Sciatic nerve (tissue), 2 donors: ENCODE results near the gene NAGLU. TPM values are rescaled to one million over a fixed set of nuclear protein-coding genes. Genes with fewer than 3 reads are reported as not detected.

Source experiments
- ATAC-seq: fragments of 200-7000 bp; cut with Tn5 transposase; one replicate; pipeline ENCODE4 v1.9.1; 2020; ENCODE audit warnings: mild to moderate bottlenecking, moderate library complexity
- DNase-seq: peaks from one replicate; pipeline ENCODE4 v3.0.0-alpha.2; 2020; ENCODE audit warnings: low spot score
- intact Hi-C: fragments of 100-400 bp; cut with DNase I; formaldehyde crosslinking; loops from one replicate; pipeline ENCODE4 v1.14.2; 2022
- total RNA-seq: library from RNA; stranded (reverse); fragmentation: NEBNext Ultra II Directional; extraction: Animal tissue kit (Norgen Biotek cat#: 25700); gene quantifications from one replicate; pipeline ENCODE4 v1.2.1, GENCODE V29; 2021
- donor health status: DM: no; HTN: no; CAD: no.
- donor health status: DM: no; HTN: no; CAD: no.

NAGLU gene
- total RNA-seq, result 28.8 TPM

GRCh38 chr17:42536048-42536371 lies at the start of gene NAGLU:
Gene NAGLU (plus strand): TSS chr17:42536241. CDS start chr17:42536273, 32 bp downstream.
- ATAC-seq (peak; percentile 95), DNase-seq (peak; percentile 99)
- intact Hi-C loops, result no loop called here

- ATAC-seq (no peak), DNase-seq (no peak)
- intact Hi-C loops, result no loop called here
Measured at GRCh38 chr17:42488032-42488431, 48.0 kb upstream of the NAGLU start.

- intact Hi-C loops, result no loop called here
- DNase-seq (no peak), ATAC-seq (no peak)
Measured at GRCh38 chr17:42493319-42493718, 42.7 kb upstream of the NAGLU start.

GRCh38 chr17:42494673-42495072 lies 41.4 kb upstream of the NAGLU start:
- DNase-seq (no peak), ATAC-seq (no peak)
- intact Hi-C loops, result no loop called here

- ATAC-seq, result no peak
- intact Hi-C loops, result no loop called here
Measured at GRCh38 chr17:42498828-42499227, 37.2 kb upstream of the NAGLU start.

DNA sequence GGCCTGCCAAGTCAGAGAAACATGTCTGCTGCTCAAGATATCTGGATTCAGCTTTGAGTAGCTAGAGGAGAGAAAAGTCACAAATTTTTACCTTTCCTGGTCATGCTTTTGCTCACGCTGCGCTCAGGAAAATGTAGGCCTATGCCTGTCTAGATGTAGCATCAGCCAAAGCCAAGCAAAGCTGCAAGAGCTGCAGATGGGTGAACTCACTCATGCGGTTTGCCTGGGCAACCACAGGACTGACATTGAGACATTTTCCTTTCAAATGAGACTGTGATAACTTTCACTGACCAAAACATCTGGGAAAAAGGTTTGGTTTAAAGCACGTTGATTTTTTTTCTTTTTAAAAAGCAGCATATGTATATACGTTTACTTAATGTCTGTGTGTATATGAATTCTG lies 34.0 kb upstream of the NAGLU start:
- intact Hi-C loops, result no loop called here
- ATAC-seq (no peak), DNase-seq (no peak)

More at GRCh38 chr17:42498828-42499227, 37.2 kb upstream of the NAGLU start:
- no peak for DNase-seq

DNA sequence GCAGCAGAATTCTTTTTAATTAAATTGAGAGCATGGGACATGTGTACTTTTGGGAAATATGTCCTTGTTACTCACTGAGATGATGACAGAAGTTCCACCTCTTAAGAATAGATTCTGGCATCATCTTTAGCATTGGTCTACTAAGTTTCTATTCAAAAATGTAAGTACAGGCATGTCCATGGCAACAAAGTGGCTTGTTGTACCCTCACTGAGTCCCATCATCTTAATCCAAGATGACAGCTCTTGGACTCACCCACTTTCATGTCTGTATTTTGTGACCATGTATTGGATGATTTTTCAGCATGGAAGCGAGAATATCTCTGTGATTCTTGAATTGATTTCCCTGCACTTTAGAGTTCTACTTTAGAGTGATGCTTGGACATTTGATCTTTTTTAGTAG lies 33.1 kb upstream of the NAGLU start:
- DNase-seq (no peak), ATAC-seq (no peak)
- intact Hi-C loops, result no loop called here

GRCh38 chr17:42507671-42508070 lies 28.4 kb upstream of the NAGLU start:
- ATAC-seq (no peak), DNase-seq (no peak)
- intact Hi-C loops, result no loop called here

DNA sequence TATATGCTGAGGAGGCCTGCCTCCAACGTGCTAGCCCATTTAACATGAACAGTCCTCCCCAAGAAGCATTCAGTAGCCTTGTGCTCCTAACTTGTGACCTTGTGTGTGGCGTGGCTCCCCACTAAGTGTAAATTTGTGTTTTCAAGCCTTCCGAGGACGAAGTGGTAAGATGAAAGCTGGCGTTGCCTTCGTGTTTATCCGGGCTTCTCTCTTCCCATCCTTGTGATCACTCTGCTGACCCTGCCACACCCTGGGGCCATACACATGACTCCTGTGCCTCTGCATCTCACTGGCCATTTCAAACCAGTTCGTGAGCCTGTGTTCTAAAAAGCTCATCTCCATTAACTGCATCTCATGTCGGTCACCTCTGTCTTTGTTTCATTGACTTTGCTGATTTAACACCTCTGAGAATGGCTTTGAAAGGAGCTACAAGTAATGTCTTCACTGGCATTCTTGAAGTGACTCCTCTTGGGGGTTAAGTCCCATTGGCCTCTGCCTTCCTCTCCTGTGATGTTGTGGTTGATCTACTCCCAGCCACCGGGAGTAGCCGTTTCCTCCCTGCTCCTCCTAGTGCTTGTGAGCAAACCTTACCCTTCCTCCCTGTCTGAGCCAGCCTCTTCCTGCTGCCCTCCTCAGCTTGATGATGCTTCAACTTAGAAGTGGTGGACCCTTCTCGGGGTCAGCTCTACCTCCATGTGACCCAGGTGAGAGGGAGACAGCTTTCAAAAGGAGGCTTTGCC lies 27.4 kb upstream of the NAGLU start:
- intact Hi-C loops, result no loop called here
- DNase-seq (no peak), ATAC-seq (no peak)

DNA sequence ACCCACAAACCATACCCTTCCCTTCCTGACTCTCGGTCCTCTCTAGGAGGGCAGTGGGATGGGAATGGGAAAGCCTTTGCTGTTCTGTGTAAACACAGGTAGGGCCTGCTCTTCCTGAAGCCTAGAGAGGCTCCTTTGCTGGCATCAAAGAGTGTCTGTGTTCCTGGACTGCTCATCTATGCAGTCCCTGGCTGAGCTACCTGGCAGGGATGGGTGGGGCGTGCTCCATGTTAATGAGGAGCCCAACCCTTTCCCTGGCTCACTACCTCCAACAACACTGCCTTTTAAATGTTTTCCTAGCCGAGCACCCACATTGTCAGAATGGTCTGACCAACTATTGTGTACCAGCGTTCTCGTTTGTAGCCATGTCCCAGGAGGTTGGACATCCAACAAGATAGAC lies 26.6 kb upstream of the NAGLU start:
- ATAC-seq, result no peak
- DNase-seq, result no peak
- intact Hi-C loops, result no loop called here

DNA sequence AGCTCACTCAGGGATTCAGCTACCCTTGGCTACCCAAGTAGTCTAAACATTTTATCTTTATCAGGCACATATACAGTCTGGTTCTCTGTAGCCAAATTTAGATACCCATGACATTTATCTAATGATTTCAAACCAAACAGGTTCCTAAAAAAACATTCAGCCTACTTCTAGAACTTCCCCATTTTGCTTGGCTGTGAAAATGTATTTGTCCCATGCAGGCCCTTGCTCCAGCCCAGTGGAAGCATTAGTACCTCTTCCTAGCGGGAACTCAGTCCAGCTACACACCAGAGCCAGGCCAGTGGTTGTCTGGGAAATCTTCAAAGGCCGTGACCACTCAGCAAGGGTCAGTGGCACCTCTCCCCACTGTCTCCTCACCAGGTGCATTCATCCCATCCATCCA lies 26.2 kb upstream of the NAGLU start:
- DNase-seq, result no peak
- intact Hi-C loops, result loop anchor here (10.0 kb wide), 1 partner anchor 95 kb away; no protein-coding TSS in a partner anchor
- no peak for ATAC-seq

DNA sequence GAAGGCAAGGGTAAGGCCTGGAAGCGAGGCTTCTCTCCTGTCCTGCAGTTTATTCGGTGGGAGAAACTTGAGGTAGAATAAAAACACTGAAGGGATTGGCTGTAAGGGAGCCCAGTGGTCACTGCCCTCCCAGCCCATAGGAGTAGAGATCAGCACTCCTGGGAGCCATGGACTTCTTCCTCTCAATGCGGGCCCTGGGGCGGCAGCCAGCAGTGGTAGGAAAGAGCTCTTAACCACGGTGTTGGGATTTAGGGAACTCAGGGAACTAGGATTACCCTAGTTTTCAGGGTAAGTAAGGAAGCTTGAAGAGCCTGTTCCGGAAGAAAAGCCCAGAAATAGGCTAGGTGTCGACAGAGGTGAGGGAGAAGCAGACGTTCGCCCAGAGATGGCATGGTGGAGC lies 23.8 kb upstream of the NAGLU start:
- DNase-seq (no peak), ATAC-seq (peak; percentile 25)
- intact Hi-C loops, result loop anchor here (10.0 kb wide), 1 partner anchor 97 kb away; no protein-coding TSS in a partner anchor

GRCh38 chr17:42512733-42513251 lies 23.2 kb upstream of the NAGLU start:
- peak; percentile 29 for ATAC-seq
- intact Hi-C loops, result loop anchor here (10.0 kb wide), 1 partner anchor 98 kb away; no protein-coding TSS in a partner anchor
- DNase-seq, result no peak

- intact Hi-C loops, result loop anchor here (10.0 kb wide), 1 partner anchor 99 kb away; no protein-coding TSS in a partner anchor
- no peak for ATAC-seq
- no peak for DNase-seq
Measured at GRCh38 chr17:42513686-42514085, 22.4 kb upstream of the NAGLU start.

- ATAC-seq (no peak), DNase-seq (no peak)
- intact Hi-C loops, result loop anchor here (10.0 kb wide), 1 partner anchor 99 kb away; no protein-coding TSS in a partner anchor
Measured at GRCh38 chr17:42514279-42514678, 21.8 kb upstream of the NAGLU start.

GRCh38 chr17:42514867-42515266 lies 21.2 kb upstream of the NAGLU start:
- intact Hi-C loops, result loop anchor here (10.0 kb wide), 1 partner anchor 100 kb away; no protein-coding TSS in a partner anchor
- DNase-seq (no peak), ATAC-seq (no peak)

- DNase-seq (peak; percentile 95), ATAC-seq (peak; percentile 58)
- intact Hi-C loops, result loop anchor here (10.0 kb wide), 1 partner anchor 103 kb away; no protein-coding TSS in a partner anchor
Measured at GRCh38 chr17:42517516-42517915, 18.5 kb upstream of the NAGLU start.

DNA sequence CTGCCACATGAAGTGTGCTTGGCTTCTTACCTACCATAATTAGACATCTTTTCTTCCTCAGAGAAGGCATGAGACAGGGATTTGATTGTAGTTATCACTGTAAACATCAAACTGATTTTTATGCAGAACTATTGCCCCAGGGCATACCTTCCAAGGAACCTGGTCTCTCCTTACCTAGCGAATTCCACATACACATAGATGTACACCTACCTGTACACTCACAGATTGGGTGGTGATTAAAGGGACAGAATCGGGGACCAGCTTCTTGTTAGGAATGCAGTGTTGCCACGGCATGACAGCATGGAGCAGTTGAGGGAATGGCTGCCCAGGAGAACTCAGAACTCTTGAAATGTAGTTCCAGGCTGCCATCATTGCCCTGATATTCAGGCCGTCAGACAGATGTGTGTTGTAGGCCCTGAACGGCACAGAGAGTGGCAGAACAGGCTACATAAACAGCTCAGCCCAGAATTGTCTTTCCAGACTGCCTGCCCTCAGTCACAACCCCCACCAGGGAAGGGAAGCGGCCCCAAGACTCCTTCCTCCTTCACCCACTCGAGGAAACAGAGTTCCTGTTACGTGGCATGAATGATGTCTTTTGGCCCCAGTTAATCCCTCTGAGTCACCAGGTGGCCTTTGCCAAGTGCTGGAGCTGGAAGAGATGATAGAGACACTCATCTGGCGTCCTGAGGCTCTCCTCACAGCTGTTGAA lies 17.8 kb upstream of the NAGLU start:
- ATAC-seq, result peak; percentile 47
- DNase-seq, result peak; percentile 84
- intact Hi-C loops, result loop anchor here (10.0 kb wide), 1 partner anchor 103 kb away; no protein-coding TSS in a partner anchor

- intact Hi-C loops, result loop anchor here (10.0 kb wide), 1 partner anchor 104 kb away; no protein-coding TSS in a partner anchor
- ATAC-seq, result peak; percentile 18
- DNase-seq, result peak; percentile 78
Measured at GRCh38 chr17:42518755-42519545, 17.1 kb upstream of the NAGLU start.
